Lung microvascular endothelial cell (primary cell): ENCODE data around the gene TBC1D14. TPM values are rescaled to one million over a fixed set of nuclear protein-coding genes. Genes with fewer than 3 reads are reported as not detected.
"Not testable (repeated sequence)": the region's sequence is repeated elsewhere in the genome, so short reads cannot be mapped to it uniquely, and the experiment has no call there.

Experiments
- DNase-seq, 2 donors: peaks; one replicate each; pipeline versions ENCODE4 v3.0.0 to v3.0.0-alpha.2; 2010; ENCODE audit warnings: low read depth in 2 of 2
- total RNA-seq: library from RNA; depleted of rRNA; stranded (reverse); fragments of >200 nt; gene quantifications from 2 replicates; pipeline ENCODE4 v1.2.1, GENCODE V29; 2014

Gene TBC1D14
- total RNA-seq, 1 donor from 2014 or later: 19.8 TPM

DNA sequence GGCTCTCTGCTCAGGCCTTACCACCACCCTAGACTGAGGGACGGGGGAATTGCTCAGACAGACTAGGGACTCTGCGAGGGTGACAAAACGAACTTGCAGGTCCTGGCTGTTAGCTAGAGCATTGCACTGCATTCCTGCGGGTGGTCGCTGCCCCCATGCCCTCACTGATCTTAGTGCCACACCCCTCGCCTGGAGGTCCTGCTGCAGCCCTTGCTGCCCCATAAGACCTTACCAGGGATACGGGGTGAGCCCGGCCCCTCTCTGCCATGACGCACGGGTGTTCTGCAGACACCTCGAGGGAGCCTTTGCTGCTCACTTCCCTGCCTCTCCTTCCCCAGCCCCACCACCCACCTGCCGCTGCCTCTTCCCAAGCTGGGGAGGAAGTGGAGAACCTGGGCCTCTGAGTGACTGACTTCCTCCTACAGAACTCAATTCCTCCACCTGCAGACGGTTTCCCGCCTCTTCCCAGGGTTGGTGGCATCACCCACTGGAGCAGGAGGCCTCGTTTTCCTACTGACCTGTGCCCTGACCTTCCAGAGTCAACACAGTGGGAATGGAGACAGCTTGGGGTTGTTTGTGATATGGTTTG lies 19.8 kb upstream of the TBC1D14 start:
- DNase-seq: no peak

DNA sequence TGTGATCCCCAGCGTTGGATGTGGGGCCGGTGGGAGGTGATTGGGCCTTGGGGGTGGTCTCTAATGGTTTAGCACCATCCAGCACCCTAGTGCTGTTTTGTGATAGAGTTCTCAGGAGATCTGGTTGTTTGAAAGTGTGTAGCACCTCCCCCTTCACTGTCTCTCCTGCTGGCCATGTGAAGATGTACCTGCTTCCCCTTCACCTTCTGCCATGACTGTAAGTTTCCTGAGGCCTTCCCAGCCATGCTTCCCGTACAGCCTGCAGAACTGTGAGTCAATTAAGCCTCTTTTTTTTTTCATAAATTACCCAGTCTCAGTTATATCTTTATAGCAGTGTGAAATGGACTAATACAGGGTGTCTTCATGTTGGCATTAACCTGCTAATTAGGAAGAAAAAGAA lies 19.3 kb upstream of the TBC1D14 start:
- no peak for DNase-seq

DNA sequence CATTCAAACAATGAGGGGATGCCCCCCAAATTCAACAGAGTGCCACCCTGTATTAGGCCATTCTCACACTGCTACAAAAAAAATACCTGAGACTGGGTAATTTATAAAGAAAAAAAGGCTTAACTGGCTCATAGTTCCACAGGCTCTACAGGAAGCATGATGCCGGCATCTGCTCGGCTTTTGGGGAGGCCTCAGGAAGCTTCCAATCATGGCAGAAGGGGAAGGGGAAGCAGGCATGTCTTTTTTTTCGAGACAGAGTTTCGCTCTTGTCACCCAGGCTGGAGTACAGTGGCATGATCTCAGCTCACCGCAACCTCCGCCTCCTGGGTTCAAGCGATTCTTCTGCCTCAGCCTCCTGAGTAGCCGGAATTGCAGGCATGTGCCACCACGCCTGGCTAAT lies 18.7 kb upstream of the TBC1D14 start:
- DNase-seq: not testable (repeated sequence)

DNA sequence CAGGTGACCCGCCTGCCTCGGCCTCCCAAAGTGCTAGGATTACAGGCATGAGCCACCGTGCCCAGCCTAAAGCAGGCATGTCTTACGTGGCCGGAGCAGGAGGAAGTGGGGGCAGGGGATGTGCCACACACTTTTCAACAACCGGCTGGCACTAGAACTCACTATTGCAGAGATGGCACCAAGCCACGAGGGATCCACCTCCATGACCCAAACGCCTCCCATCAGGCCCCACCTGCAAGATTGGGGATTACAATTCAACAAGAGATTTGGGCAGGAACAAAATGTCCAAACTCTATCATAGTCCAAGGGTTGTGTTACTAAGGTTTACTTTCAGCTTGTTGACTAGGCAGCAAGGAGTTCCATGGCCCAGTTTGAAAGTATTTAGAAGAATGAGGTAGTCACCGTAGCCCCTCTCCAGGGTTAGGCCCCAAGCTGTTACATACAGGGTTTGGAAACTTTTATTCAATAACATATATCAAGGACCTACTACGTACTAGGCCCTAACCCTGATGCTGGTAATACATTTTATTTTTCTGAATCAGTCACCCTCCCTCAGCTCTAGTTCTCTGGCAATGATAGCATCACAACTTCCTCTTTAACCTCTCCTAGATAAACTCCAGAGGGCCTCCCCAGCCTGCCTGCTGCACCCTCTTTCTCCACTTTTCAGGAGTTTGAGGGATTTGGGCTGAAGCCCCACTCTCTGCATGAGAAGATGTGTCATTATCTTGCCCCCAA lies 18.0 kb upstream of the TBC1D14 start:
- DNase-seq: no peak

DNA sequence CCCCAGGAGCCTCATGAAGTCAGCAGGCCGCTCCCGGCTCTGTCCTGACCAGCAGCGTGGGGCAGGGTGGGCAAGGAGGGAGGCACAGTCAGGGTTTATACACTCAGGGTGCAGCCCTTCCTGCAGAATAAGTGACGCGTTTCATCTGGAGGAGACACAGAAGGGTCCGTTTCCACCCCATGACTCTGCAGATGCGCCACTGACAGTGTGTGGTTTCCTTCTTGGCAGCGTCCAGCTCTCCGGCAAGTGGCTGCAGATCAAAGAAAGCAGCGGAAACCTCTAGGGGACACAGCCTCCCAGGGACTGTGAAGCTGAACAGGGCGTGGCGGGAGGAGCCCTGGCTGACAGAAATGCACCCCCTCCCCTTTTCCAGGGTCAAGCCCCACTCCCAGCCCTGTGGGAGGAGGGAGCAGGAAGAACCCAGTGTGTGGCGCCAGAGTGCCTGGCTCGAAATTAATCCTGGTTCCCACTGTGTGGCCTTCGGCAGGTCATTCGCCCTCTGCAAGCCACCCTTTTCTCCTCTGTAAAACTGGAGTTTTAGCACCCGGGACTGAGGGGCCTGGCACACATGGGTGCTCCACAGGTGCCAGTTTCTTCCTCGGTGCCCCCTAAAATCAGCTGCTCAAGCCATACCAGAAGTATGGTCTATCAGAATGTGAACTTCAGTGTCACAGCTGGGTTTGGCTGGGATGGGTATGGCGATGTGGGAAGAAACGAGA lies 17.3 kb upstream of the TBC1D14 start:
- peak in 1 of 2 donors; percentile 51 for DNase-seq

DNA sequence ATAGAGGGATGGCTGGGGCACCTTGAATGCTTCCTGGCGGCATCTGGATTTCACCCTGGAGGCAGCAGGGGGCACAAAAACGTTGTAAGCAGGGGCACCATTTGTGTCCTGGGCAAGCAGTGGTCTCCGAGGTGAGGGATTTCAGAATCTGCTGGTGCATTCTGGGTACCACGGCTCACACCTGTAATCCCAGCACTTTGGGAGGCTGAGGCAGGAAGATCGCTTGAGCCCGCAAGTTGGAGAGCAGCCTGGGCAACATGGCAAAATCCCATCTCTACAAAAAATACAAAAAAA lies 16.8 kb upstream of the TBC1D14 start:
- DNase-seq: no peak

DNA sequence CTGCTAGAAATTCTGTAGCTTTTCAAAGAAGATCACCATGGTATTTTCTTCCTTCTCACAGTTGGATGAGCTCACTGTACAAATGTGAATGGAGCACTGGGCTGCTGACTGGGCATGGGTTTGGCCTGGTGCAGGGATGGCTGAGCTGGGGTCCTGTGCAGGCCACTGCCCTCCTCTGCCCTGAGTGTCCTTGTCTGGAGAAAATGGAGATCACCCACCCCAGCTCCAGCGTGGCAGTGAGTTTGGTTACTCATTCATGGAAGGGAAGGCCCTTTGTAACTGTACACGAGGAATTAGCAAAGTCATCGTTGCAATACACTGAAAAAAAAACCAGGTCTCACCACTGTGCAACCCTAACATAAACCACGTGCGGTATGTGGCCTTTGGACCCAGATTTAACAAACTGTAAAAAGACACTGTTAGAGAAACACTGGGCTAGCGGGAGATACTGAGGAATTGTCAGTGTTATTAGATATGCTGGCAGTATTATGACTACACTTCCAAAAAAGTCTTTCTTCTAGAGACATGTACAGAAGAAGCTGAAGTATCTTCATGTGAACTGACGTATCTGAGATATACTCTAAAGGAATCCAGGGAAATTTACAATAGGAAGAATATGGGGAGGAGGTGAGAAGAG lies 16.1 kb upstream of the TBC1D14 start:
- no peak for DNase-seq

DNA sequence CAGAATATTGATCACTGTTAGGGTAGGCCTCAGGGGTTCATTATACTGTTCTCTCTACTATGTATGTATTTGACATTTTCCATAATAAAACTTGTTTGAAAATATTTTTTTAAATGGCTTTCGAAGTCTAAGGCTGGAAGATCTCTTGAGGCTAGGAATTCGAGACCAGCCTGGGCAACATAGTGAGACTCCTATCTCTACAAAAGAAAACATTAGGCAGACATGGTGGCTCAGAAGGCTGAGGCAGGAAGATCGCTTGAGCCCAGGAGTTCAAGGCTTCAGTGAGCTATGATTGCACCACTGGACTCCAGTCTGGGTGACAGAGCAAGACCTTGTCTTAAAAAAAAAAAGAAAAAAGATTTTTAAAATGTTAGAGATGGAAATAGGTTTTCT lies 15.5 kb upstream of the TBC1D14 start:
- no peak for DNase-seq

DNA sequence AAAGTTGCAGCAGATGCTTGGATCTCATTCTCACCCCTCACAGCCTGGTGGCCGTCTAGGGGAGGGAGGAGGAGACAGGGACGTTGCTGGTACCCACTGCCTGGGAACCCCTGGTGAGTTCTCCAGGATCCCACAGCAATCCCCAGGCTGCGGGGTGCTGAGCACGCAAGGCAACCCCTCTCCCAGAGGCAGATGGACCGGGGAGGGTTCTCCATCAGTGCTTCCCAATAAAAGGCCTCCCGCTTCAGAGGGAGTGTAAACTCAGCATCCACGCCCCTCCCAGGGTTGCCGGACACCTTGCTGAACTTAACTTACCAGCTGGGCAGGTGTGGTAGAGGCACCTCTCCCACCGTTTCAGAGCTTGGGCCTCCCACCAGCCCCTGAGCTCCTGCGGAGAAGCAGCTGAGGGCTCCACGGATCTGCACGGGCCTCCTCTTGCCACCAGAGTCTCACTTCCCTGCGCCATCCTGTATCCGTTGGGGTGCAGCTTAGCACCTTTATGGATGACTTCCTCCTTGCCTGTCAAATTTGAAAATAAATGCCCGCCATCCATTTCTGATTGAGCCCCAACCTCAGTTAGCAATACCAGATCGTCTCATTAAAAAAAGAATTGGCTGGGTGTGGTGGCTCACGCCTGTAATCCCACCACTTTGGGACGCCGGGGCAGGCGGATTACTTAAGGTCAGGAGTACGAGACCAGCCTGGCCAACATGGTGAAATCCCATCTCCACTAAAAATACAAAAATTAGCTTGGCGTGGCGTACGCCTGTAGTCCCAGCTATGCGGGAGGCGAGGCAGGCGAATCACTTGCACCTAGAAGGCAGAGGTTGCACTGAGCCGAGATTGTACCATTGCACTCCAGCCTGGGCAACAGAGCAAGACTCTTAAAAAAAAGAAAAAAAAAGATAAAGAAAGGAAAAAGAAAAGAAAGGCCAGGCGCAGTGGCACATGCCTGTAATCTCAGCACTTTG lies 14.8 kb upstream of the TBC1D14 start:
- DNase-seq: no peak

DNA sequence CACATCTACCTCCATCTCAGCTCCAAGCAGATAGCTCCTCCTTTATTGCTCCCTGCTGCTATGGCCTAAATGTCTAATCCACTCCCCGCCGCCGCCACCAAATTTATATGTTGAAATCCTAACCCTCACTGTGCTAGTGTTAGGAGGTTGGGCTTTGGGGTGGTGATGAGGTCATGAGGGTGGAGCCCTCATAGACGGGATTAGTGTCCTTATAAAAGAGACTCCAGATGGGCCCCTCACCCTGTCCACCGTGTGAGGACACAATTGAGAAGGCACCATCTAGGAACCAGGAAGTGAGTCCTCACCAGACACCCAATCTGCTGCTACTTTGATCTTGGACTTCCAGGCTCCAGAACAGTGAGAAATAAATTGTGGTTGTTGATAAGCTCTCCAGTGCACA lies 13.6 kb upstream of the TBC1D14 start:
- DNase-seq: no peak

DNA sequence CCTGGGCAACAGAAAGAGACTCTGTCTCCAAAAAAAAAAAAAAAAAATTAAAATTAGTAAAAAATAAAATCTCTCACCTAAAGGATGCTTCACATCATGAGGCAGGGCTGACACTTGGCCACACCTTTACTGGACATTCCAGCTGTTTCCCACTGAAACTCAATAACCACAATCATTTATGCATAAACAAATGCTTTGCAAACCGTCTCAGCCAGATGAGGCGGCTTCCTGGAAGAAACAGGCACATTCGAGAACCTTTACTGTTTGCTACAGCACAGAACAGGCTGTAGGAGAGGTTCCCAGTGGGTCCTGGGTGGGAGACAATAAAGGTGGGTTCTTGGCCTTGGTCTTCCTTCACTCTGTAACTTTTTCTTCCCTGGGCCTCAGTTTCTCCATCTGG lies 10.9 kb upstream of the TBC1D14 start:
- no peak for DNase-seq

DNA sequence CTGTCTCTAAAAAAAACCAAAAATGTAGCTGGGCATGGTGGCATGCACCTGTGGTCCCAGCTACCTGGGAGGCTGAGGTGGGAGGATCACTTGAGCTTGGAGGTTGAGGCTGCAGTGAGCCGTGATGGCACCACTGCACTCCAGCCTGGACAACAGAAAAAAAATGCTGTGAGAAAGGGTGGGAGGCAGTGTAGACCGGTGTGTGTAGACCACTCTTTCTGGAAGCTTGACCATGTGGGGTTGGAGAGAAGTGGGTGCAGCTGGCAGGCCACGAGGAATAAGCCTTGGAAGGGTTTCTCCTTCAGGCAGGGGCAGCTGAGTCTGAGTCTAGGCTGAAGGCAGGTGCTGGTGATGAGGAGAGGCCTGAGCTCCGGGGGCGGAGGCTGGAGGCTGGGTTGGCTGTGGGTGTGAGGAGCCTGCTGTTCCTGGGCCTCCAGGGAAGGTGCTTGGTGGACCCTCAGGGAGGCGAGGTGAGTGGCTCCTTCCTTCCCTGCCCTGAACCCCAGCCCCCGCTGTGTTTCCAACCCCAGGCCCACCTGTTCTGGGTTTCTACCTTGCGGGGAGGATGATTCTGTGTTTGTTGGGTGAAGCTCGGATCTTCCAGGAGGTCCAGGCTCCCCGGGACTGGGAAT lies 9.3 kb upstream of the TBC1D14 start:
- no peak for DNase-seq

DNA sequence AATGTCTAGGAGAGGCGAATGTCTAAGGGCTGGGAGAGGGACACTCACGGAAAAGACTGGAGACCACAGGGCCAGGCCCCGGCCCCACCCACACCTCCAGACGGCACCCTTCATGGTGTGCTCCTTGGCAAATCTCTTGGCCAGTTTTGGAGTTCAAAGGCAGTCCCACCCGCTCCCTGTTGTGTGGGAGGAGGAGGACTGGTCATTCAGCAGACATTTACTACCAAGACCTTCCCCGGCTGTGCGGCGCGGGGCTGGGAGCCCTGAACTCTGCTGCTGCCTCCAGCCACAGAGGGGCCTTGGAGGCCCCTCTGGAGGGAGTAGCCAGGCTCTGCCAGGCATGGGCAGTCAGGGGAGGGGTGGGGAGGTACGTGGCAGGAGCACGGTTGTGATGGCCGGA lies 8.7 kb upstream of the TBC1D14 start:
- no peak for DNase-seq

DNA sequence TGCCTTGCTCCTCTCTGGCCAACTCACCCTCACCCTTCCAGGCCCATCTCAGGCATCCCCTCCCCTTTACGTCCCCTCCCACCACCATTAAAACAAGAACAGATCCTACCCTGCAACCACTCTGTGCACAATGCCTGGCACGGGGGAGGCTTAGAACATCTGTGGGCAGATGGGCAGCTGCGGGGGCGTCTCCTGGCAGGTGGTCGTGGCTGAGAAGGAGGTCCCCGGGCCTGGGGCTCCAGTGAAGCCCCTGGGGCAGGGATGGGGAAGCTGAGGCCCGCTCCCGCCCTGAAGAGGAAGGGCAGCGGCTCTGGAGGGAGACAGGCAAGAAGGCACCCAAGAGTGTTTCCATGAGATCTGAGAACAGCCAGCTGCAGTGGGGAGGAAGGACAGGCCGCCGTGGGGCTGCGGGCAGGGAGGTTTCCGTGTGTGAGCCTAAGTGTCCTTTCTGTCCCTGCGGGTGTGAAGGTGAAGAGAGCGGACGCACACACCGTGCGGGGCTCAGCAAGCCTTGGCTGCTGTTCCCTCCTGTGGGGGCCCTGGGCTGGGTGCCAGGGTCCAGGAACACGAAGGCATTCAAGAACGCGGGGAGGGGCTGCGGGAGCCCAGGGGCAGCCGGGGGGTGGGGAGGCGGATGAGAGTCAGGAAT lies 7.8 kb upstream of the TBC1D14 start:
- DNase-seq: no peak

DNA sequence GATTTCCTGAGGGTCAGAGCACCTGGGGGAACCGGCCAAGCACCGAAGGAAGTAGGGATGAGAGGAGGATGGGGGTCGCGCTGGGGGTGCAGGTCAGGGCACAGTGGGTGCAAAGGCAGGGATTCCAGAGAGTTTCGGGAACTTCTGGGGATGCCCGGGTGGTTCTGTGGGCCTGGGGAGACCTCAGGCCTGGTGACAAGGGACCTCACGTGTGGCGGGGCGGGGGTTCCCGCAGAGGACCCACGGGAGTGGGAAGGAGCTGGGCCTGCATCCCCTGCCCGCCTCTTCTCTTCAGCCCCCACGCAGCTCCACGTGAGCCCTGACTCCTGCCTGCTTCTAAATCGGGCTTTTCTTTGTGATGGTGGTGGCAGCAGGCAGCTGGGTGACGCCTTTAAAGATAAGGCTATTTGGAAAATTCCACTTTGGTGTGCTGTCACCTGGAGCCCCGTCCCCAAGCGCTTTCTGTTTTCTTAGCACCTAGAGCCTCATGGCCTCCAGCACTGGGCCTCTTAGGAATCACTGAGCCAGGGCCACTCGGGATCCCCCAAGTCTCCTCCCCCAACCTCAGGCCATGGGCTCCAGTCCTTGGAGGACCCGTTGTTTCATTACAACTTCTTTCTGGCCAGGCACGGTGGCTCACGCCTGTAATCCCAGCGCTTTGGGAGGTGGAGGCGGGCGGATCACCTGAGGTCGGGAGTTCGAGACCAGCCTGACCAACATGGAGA lies 7.1 kb upstream of the TBC1D14 start:
- no peak for DNase-seq

DNA sequence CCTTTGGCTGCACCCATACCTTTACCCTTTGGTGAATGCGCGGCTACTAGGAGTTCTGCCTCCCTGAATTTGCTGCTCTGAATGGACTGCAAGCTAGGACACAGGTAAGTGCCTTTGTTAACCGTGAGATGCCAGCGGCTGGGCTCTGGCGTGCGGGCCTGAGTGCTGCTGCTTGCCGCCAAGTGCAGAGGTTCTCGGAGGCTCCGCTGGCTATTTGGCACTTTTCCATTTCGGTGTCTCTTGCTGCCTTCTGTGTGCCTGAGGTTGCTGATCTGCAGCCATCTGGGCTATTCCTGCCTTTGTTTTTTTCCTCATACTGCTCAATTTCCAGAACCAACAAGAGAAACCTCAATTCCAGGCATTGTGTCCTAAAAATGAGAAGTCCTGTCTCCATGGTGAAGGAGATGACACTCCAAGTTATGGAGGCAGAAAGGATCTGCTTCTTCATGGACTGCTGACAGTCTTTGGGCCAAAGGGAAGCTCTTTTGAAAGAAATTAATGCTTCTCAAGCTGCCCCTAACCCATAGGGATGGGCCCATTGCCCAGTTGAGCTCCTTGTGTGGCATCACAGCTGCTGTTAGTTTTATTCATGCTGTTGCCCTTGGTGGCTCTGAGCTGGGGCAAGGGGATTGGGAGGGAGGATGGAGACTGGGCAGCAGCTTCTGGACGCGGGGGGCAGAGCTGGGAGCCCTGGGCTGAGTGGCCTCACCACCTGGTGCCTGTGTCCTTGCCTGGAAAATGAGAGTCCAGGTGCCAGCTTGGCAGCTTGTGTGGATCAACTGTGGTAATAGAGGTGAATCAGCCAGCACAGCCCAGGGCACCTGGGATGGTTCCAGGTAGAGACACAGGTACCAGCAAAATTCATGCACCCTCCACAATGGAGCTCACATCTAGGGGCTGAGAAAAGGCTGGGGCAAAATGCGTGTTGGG lies 3.8 kb upstream of the TBC1D14 start:
- no peak for DNase-seq

DNA sequence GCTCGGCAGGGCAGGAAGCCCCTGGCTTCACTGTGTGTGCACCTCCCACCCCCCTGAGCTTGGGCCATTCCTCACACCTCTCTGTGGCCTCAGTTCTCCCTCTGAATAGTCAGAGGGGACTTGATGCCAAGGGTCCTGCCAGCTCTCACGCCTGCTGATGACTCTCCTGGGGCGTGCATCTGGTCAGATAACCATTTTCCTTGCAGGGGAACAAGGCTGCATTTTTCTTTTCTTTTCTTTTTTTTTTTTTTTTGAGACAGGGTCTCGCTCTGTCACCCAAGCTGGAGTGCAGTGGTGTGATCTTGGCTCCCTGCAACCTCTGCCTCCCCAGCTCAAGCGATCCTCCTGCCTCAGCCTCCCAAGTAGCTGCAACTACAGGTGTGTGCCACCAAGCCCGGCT lies 3.1 kb upstream of the TBC1D14 start:
- DNase-seq: not testable (repeated sequence)

DNA sequence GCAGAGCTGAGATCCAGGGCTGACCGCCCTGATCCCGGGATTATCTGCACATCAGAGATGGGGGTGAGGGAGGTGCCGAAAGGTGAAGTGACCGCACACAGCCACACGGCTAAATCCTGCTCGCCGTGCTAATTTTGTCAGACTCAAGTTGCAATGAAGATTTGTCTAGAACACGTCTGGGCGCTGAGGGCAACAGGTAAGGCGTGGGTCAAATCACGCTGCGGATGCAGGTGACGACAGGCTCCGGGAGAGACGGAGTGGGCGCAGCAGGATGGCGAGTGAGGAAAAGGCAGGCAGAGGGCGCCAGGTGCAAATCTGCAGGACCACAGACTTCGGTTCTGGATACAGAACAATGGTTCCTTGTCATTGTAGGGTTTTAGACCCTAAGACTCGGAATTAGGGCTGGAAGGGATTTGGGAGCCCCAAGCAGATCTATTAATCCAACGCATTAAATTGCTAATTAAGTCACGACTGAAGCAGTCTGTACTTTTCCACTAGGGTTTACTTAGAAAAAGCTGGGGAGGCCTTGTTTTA lies 1.9 kb upstream of the TBC1D14 start:
- peak; percentile 41 to 51 for DNase-seq
